ENCODE results near the gene KRTAP12-2. TPM values are rescaled to one million over a fixed set of nuclear protein-coding genes. Genes with fewer than 3 reads are reported as not detected.

Gene KRTAP12-2
- total and polyA plus RNA-seq, 2 donors (not counting 1 experiment from before 2014, with no cell fraction given), result not detected

DNA sequence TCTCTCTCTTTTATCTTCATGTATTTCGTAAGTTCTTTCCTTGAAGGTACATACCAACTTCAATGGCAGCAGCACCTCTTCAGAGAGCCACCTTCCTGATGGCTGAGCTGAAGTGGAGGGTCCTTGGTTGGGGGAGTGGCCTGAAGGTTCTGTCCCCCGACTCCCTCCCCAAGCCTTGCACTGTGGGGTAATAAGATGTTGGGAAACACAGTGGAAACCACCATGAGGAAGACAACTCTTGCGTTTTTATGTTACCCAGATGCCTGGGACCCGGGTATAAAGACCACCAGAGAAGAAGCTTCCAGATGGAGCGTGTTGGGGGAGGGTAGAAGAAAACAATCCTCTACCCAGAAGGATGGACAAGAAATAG lies 8.2 kb downstream of the KRTAP12-2 start:
- Histone ChIP-seq H2AFZ (ENCODE audit: low read length) (no peak overlapping the region), H3K9ac (ENCODE audit: insufficient read depth, low read length) (no peak overlapping the region), H3K4me3 (replicated peaks in 1 of 4; ENCODE audit: control extremely low read depth in 1 of 4, insufficient read depth in 1 of 4, low read depth in 3 of 4, low read length in 4 of 4) (no peak overlapping the region), H3K36me3 (ENCODE audit: control insufficient read depth, insufficient read depth, low read length) (no peaks in the 10 kb centered on the region), H3K4me2 (ENCODE audit: extremely low read depth, insufficient read depth, low read length) (no peak overlapping the region), H3K9me3 (ENCODE audit: control insufficient read depth, insufficient read depth, low read depth, low read length) (no peaks in the 10 kb centered on the region), H4K20me1 (ENCODE audit: control insufficient read depth, extremely low read depth, insufficient read depth, low read length) (no peaks in the 10 kb centered on the region), H3K27ac (ENCODE audit: insufficient read depth, low read length) (no peak overlapping the region), H3K27me3 (ENCODE audit: control insufficient read depth, insufficient read depth, low read length) (no peaks in the 10 kb centered on the region), H3K4me1 (ENCODE audit: control insufficient read depth, extremely low read depth, insufficient read depth, low read length) (no peaks in the 10 kb centered on the region), H3K79me2 (ENCODE audit: control insufficient read depth, insufficient read depth, low read length) (no peaks in the 10 kb centered on the region)
- no peak for DNase-seq (ENCODE audit: low read depth in 2 of 2)
- TF ChIP-seq, protein P1, sequence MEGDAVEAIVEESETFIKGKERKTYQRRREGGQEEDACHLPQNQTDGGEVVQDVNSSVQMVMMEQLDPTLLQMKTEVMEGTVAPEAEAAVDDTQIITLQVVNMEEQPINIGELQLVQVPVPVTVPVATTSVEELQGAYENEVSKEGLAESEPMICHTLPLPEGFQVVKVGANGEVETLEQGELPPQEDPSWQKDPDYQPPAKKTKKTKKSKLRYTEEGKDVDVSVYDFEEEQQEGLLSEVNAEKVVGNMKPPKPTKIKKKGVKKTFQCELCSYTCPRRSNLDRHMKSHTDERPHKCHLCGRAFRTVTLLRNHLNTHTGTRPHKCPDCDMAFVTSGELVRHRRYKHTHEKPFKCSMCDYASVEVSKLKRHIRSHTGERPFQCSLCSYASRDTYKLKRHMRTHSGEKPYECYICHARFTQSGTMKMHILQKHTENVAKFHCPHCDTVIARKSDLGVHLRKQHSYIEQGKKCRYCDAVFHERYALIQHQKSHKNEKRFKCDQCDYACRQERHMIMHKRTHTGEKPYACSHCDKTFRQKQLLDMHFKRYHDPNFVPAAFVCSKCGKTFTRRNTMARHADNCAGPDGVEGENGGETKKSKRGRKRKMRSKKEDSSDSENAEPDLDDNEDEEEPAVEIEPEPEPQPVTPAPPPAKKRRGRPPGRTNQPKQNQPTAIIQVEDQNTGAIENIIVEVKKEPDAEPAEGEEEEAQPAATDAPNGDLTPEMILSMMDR (conservative IDR thresholded peaks at IDR 0.05 in 1 of 2, IDR thresholded peaks at IDR 0.05 in 1 of 2; ENCODE audit: low read depth in 1 of 2, low read length in 2 of 2), result no peak
- no peak for TF ChIP-seq EZH2 (IDR thresholded peaks at IDR 0.05; ENCODE audit: low read length, missing control alignments)

DNA sequence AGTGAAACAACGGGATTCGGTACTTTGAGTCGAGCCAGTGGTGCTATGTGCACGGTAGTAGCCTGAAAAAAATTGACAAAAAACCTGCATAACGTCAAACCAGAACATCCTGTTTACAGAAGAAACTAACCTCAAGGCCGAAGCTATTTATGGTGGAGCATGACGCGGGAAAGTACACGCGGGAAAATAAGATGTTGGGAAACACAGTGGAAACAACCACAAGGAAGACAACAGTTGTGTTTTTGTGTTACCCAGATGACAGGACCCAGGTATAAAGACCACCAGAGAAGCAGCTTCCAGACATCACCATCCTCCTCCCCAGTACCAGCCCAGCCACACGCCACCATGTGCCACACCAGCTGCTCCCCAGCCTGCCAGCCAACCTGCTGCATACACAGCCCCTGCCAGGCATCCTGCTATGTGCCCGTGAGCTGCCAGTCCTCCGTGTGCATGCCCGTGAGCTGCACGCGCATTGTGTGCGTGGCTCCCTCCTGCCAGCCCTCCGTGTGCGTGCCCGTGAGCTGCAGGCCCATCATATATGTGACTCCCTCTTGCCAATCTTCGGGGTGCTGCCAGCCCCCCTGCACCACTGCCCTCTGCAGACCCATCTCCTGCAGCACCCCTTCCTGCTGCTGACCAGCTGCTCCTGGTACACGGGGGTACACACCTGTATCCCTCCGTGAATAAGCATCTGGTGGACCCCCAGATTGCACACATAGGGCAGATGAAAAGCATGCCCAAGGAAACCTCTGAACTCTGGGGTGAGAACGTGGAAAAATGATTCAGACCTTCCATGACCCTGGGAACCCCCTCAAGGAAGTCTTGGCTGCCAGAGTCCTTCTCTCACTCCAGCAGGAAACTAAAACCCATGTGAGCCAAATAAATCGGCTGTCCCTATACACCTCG lies 8.8 kb downstream of the KRTAP12-2 start, which contains the start of gene KRTAP12-3:
Gene KRTAP12-3 (plus strand): TSS at position 298 of the 906 bp plus-strand sequence. CDS start 48 bp downstream, at position 346.
- Histone ChIP-seq H3K36me3 (ENCODE audit: control insufficient read depth, insufficient read depth, low read length) (no peaks in the 10 kb centered on the region), H3K9ac (ENCODE audit: insufficient read depth, low read length) (no peak within 1 kb of the TSS), H3K4me3 (replicated peaks in 1 of 4; ENCODE audit: control extremely low read depth in 1 of 4, insufficient read depth in 1 of 4, low read depth in 3 of 4, low read length in 4 of 4) (no peak within 1 kb of the TSS), H3K4me1 (ENCODE audit: control insufficient read depth, extremely low read depth, insufficient read depth, low read length) (no peaks in the 10 kb centered on the region), H3K27me3 (ENCODE audit: control insufficient read depth, insufficient read depth, low read length) (no peaks in the 10 kb centered on the region), H4K20me1 (ENCODE audit: control insufficient read depth, extremely low read depth, insufficient read depth, low read length) (no peaks in the 10 kb centered on the region), H3K9me3 (ENCODE audit: control insufficient read depth, insufficient read depth, low read depth, low read length) (no peaks in the 10 kb centered on the region), H2AFZ (ENCODE audit: low read length) (no peak within 1 kb of the TSS), H3K27ac (ENCODE audit: insufficient read depth, low read length) (no peak within 1 kb of the TSS), H3K4me2 (ENCODE audit: extremely low read depth, insufficient read depth, low read length) (no peak within 1 kb of the TSS), H3K79me2 (ENCODE audit: control insufficient read depth, insufficient read depth, low read length) (no peaks in the 10 kb centered on the region)
- TF ChIP-seq, protein P1 (conservative IDR thresholded peaks at IDR 0.05 in 1 of 2, IDR thresholded peaks at IDR 0.05 in 1 of 2; ENCODE audit: low read depth in 1 of 2, low read length in 2 of 2), result no peak
- no peak for TF ChIP-seq EZH2 (IDR thresholded peaks at IDR 0.05; ENCODE audit: low read length, missing control alignments)
- DNase-seq (ENCODE audit: low read depth in 2 of 2), result no peak

DNA sequence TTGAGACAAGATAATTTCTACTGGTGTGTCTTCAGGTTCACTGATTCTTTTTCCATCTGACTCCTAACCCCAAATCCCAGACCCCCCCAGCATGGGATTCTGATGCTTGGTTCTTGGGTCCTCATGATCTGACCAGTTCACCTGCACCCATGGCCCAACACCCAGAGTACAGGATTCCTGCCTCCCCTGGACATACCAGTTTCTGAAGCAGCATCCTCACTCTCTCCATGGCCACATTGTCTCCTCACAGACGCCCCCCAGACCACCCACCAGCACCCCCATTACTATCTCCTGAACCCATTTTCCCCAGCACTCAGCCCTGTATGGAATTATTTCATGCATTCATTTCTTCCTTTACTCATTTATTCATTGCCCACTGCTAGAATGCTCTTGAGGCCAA lies 9.9 kb downstream of the KRTAP12-2 start:
- Histone ChIP-seq H3K79me2 (ENCODE audit: control insufficient read depth, insufficient read depth, low read length) (no peaks in the 10 kb centered on the region), H3K9me3 (ENCODE audit: control insufficient read depth, insufficient read depth, low read depth, low read length) (no peaks in the 10 kb centered on the region), H3K27ac (ENCODE audit: insufficient read depth, low read length) (no peak overlapping the region), H3K36me3 (ENCODE audit: control insufficient read depth, insufficient read depth, low read length) (no peaks in the 10 kb centered on the region), H3K4me3 (replicated peaks in 1 of 4; ENCODE audit: control extremely low read depth in 1 of 4, insufficient read depth in 1 of 4, low read depth in 3 of 4, low read length in 4 of 4) (no peak overlapping the region), H2AFZ (ENCODE audit: low read length) (no peak overlapping the region), H3K4me2 (ENCODE audit: extremely low read depth, insufficient read depth, low read length) (no peak overlapping the region), H3K9ac (ENCODE audit: insufficient read depth, low read length) (no peak overlapping the region), H4K20me1 (ENCODE audit: control insufficient read depth, extremely low read depth, insufficient read depth, low read length) (no peaks in the 10 kb centered on the region), H3K27me3 (ENCODE audit: control insufficient read depth, insufficient read depth, low read length) (no peaks in the 10 kb centered on the region), H3K4me1 (ENCODE audit: control insufficient read depth, extremely low read depth, insufficient read depth, low read length) (no peaks in the 10 kb centered on the region)
- TF ChIP-seq, protein P1 (conservative IDR thresholded peaks at IDR 0.05 in 1 of 2, IDR thresholded peaks at IDR 0.05 in 1 of 2; ENCODE audit: low read depth in 1 of 2, low read length in 2 of 2), result no peak
- TF ChIP-seq EZH2 (IDR thresholded peaks at IDR 0.05; ENCODE audit: low read length, missing control alignments), result no peak
- no peak for DNase-seq (ENCODE audit: low read depth in 2 of 2)

Measured in fibroblast of lung (primary cell).